GM18505 (cell line): ENCODE results near the gene CEACAM7.

ENCODE experiments used
- ATAC-seq: cut with Tn5 transposase; IDR thresholded peaks from one replicate; pipeline ENCODE4 v1.9.1; 2021; ENCODE audit not compliant: unreplicated experiment
- POLR2A ChIP-seq: IDR thresholded peaks from 4 replicates; pipeline ENCODE4 v1.6.1; 2011; ENCODE audit warnings: borderline replicate concordance; ENCODE audit not compliant: insufficient read depth, insufficient read length; ENCODE audit errors: extremely low read depth

The CEACAM7 gene

GRCh38 chr19:41706741-41707501, 18.9 kb upstream of the CEACAM7 start:
- no peak for TF ChIP-seq POLR2A
- ATAC-seq: no peak

GRCh38 chr19:41705393-41706174, 17.5 kb upstream of the CEACAM7 start:
- ATAC-seq: no peak
- no peak for TF ChIP-seq POLR2A

GRCh38 chr19:41703602-41704293, 15.7 kb upstream of the CEACAM7 start:
- no peak for TF ChIP-seq POLR2A
- ATAC-seq: no peak

GRCh38 chr19:41702171-41702651, 14.1 kb upstream of the CEACAM7 start:
- no peak for ATAC-seq
- no peak for TF ChIP-seq POLR2A

GRCh38 chr19:41701401-41702075, 13.5 kb upstream of the CEACAM7 start:
- no peak for ATAC-seq
- TF ChIP-seq POLR2A: no peak

GRCh38 chr19:41700381-41701195, 12.5 kb upstream of the CEACAM7 start:
- ATAC-seq: no peak
- no peak for TF ChIP-seq POLR2A

GRCh38 chr19:41699968-41700323, 11.9 kb upstream of the CEACAM7 start:
- no peak for ATAC-seq
- no peak for TF ChIP-seq POLR2A

GRCh38 chr19:41699231-41699967, 11.3 kb upstream of the CEACAM7 start:
- no peak for TF ChIP-seq POLR2A
- no peak for ATAC-seq

- no peak for ATAC-seq
- no peak for TF ChIP-seq POLR2A
Measured at GRCh38 chr19:41698746-41699230, 10.7 kb upstream of the CEACAM7 start.

- no peak for ATAC-seq
- TF ChIP-seq POLR2A: no peak
Measured at GRCh38 chr19:41697198-41697855, 9.3 kb upstream of the CEACAM7 start.
